ENCODE results near the gene TMEM91. TPM values are rescaled to one million over a fixed set of nuclear protein-coding genes. Genes with fewer than 3 reads are reported as not detected.

The TMEM91 gene
- total and polyA plus RNA-seq, 2 donors (not counting 1 experiment from before 2014, with no cell fraction given) = 6.3 to 7.1 TPM

GRCh38 chr19:41416194-41416674 is 39.9 kb downstream of the TMEM91 start:
- no peaks in the 10 kb centered on the region for H3K9me3 ChIP-seq (ENCODE audit: control extremely low read depth in 1 of 3, control insufficient read depth in 2 of 3, insufficient read depth in 1 of 3, low read length in 2 of 3)
- peaks cover 0 to 68% of the 10 kb centered on the region in 2 experiments for H3K36me3 ChIP-seq (replicated peaks in 1 of 2; ENCODE audit: control extremely low read depth in 1 of 2, control insufficient read depth in 1 of 2, extremely low read depth in 1 of 2, insufficient read depth in 2 of 2, low read length in 1 of 2)
- H2AFZ ChIP-seq (ENCODE audit: insufficient read depth, low read depth, low read length, poor library complexity, severe bottlenecking) = no peak overlapping the region
- POLR2A ChIA-PET = no interaction called here
- H3K27ac Mint-ChIP-seq = no peak overlapping the region
- no peak overlapping the region for H3K27ac ChIP-seq (ENCODE audit: low read length in 2 of 2)
- peaks cover 18% of the 10 kb centered on the region for H3K79me2 ChIP-seq (ENCODE audit: control insufficient read depth, insufficient read depth, low read length)
- no peak overlapping the region for H3K4me2 ChIP-seq (replicated peaks; ENCODE audit: low read depth, low read length, poor library complexity, severe bottlenecking)
- H3K9ac ChIP-seq (ENCODE audit: low read length) = no peak overlapping the region
- H3K4me3 ChIP-seq (ENCODE audit: control extremely low read depth in 1 of 5, extremely low read depth in 1 of 5, insufficient read depth in 1 of 5, low read depth in 2 of 5, low read length in 4 of 5) = no peak overlapping the region
- no peaks in the 10 kb centered on the region for H3K27me3 ChIP-seq (replicated peaks in 1 of 4; ENCODE audit: control extremely low read depth in 1 of 4, control insufficient read depth in 3 of 4, insufficient read depth in 4 of 4, low read length in 3 of 4)
- no peak overlapping the region for H3K4me3 Mint-ChIP-seq
- no peaks in the 10 kb centered on the region for H3K9me3 Mint-ChIP-seq (ENCODE audit: insufficient read depth)
- peaks cover 6% of the 10 kb centered on the region for H4K20me1 ChIP-seq (ENCODE audit: control insufficient read depth, insufficient read depth, low read length, poor library complexity, severe bottlenecking)
- no peaks in the 10 kb centered on the region for H3K4me1 ChIP-seq (ENCODE audit: control insufficient read depth in 2 of 2, insufficient read depth in 2 of 2, low read length in 2 of 2)
- H3K4me1 Mint-ChIP-seq = no peaks in the 10 kb centered on the region
- CTCF ChIA-PET = no interaction called here
- intact Hi-C loops (cut with micrococcal nuclease) = no loop called here
- H3K27me3 Mint-ChIP-seq = no peaks in the 10 kb centered on the region
- WGBS (ENCODE audit: insufficient coverage) = 96% methylated on average over 12 of the region's 12 CpGs
- no peak for DNase-seq
- no peak for ATAC-seq (ENCODE audit: low read depth)
- TF ChIP-seq, protein P1, sequence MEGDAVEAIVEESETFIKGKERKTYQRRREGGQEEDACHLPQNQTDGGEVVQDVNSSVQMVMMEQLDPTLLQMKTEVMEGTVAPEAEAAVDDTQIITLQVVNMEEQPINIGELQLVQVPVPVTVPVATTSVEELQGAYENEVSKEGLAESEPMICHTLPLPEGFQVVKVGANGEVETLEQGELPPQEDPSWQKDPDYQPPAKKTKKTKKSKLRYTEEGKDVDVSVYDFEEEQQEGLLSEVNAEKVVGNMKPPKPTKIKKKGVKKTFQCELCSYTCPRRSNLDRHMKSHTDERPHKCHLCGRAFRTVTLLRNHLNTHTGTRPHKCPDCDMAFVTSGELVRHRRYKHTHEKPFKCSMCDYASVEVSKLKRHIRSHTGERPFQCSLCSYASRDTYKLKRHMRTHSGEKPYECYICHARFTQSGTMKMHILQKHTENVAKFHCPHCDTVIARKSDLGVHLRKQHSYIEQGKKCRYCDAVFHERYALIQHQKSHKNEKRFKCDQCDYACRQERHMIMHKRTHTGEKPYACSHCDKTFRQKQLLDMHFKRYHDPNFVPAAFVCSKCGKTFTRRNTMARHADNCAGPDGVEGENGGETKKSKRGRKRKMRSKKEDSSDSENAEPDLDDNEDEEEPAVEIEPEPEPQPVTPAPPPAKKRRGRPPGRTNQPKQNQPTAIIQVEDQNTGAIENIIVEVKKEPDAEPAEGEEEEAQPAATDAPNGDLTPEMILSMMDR (IDR thresholded peaks at IDR 0.05) = no peak
- no peak for TF ChIP-seq EZH2 (IDR thresholded peaks at IDR 0.05; ENCODE audit: borderline replicate concordance, insufficient read depth, low read depth, low read length, poor library complexity, severe bottlenecking)

GRCh38 chr19:41420101-41420880 is 44.0 kb downstream of the TMEM91 start:
- no peaks in the 10 kb centered on the region for H3K27me3 Mint-ChIP-seq
- H3K36me3 ChIP-seq (replicated peaks in 1 of 2; ENCODE audit: control extremely low read depth in 1 of 2, control insufficient read depth in 1 of 2, extremely low read depth in 1 of 2, insufficient read depth in 2 of 2, low read length in 1 of 2) = peaks cover 0 to 66% of the 10 kb centered on the region in 2 experiments
- intact Hi-C loops (cut with micrococcal nuclease) = no loop called here
- no peak overlapping the region for H3K27ac ChIP-seq (ENCODE audit: low read length in 2 of 2)
- no peaks in the 10 kb centered on the region for H3K9me3 ChIP-seq (ENCODE audit: control extremely low read depth in 1 of 3, control insufficient read depth in 2 of 3, insufficient read depth in 1 of 3, low read length in 2 of 3)
- H3K9me3 Mint-ChIP-seq (ENCODE audit: insufficient read depth) = no peaks in the 10 kb centered on the region
- no peak overlapping the region for H3K4me3 ChIP-seq (ENCODE audit: control extremely low read depth in 1 of 5, extremely low read depth in 1 of 5, insufficient read depth in 1 of 5, low read depth in 2 of 5, low read length in 4 of 5)
- no peak overlapping the region for H3K4me3 Mint-ChIP-seq
- ChIA-PET POLR2A (no interaction called here), CTCF (interaction anchor here (0.7 to 1.8 kb wide), 3 partner anchors 30 to 160 kb away, joined by 3 to 4 read pairs (median 3); no protein-coding TSS in a partner anchor)
- H3K9ac ChIP-seq (ENCODE audit: low read length) = no peak overlapping the region
- 37% methylated on average over 6 of the region's 8 CpGs for WGBS (ENCODE audit: insufficient coverage)
- TF ChIP-seq EZH2 (IDR thresholded peaks at IDR 0.05; ENCODE audit: borderline replicate concordance, insufficient read depth, low read depth, low read length, poor library complexity, severe bottlenecking) = no peak
- TF ChIP-seq, protein P1 (IDR thresholded peaks at IDR 0.05) = no peak
- H3K79me2 ChIP-seq (ENCODE audit: control insufficient read depth, insufficient read depth, low read length) = peaks cover 10% of the 10 kb centered on the region
- H3K27ac Mint-ChIP-seq = no peak overlapping the region
- H3K4me1 Mint-ChIP-seq = no peaks in the 10 kb centered on the region
- DNase-seq = no peak
- H4K20me1 ChIP-seq (ENCODE audit: control insufficient read depth, insufficient read depth, low read length, poor library complexity, severe bottlenecking) = peaks cover 14% of the 10 kb centered on the region
- no peak overlapping the region for H3K4me2 ChIP-seq (replicated peaks; ENCODE audit: low read depth, low read length, poor library complexity, severe bottlenecking)
- no peak for ATAC-seq (ENCODE audit: low read depth)
- no peaks in the 10 kb centered on the region for H3K27me3 ChIP-seq (replicated peaks in 1 of 4; ENCODE audit: control extremely low read depth in 1 of 4, control insufficient read depth in 3 of 4, insufficient read depth in 4 of 4, low read length in 3 of 4)
- no peak overlapping the region for H2AFZ ChIP-seq (ENCODE audit: insufficient read depth, low read depth, low read length, poor library complexity, severe bottlenecking)
- H3K4me1 ChIP-seq (ENCODE audit: control insufficient read depth in 2 of 2, insufficient read depth in 2 of 2, low read length in 2 of 2) = no peaks in the 10 kb centered on the region

All from B cell (primary cell).